Measurements from ENCODE around the gene USP47. TPM values are rescaled to one million over a fixed set of nuclear protein-coding genes. Genes with fewer than 3 reads are reported as not detected.

Gene USP47
- total and polyA plus RNA-seq, 2 donors (not counting 1 experiment from before 2014, with no cell fraction given): 12.8 to 52.9 TPM

DNA sequence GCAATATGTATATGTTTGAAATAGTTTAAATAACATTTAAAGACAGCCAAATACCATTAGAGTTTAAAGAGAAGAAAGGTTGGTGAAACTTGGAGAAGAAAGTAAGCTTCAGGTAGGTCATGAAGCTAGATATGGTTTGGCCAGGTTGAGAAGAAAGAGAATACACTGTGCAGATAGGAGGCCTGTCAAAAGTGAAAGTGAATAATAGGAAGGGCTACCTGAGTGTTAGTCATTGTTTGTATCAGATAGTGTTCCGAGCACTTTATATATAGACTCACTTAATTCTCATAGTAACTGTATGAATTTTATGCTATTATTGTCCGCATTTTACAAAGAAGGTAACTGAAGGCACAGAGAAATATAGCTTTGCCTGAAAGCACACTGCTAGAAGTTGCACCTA, 56.9 kb downstream of the USP47 start:
- H3K79me2 ChIP-seq (ENCODE audit: control insufficient read depth, insufficient read depth, low read length): no peaks in the 10 kb centered on the region
- TF ChIP-seq CTCF (IDR thresholded peaks at IDR 0.05) (no peak), EZH2 (IDR thresholded peaks at IDR 0.05; ENCODE audit: borderline replicate concordance, insufficient read depth, low read depth, low read length, poor library complexity, severe bottlenecking) (no peak)
- no CpG with 5 or more reads among the region's 2 CpGs for WGBS (ENCODE audit: insufficient coverage)
- H3K4me2 ChIP-seq (replicated peaks; ENCODE audit: low read depth, low read length, poor library complexity, severe bottlenecking): no peak overlapping the region
- H3K9me3 ChIP-seq (ENCODE audit: control extremely low read depth in 1 of 3, control insufficient read depth in 2 of 3, insufficient read depth in 1 of 3, low read length in 2 of 3): no peaks in the 10 kb centered on the region
- no peak overlapping the region for H3K9ac ChIP-seq (ENCODE audit: low read length)
- ATAC-seq (ENCODE audit: low read depth): no peak
- no peak overlapping the region for H3K27ac Mint-ChIP-seq
- H2AFZ ChIP-seq (ENCODE audit: insufficient read depth, low read depth, low read length, poor library complexity, severe bottlenecking): no peak overlapping the region
- H3K4me1 ChIP-seq (ENCODE audit: control insufficient read depth in 2 of 2, insufficient read depth in 2 of 2, low read length in 2 of 2): no peaks in the 10 kb centered on the region
- intact Hi-C loops (cut with micrococcal nuclease): loop anchor here (5.0 kb wide), 2 partner anchors 44 to 101 kb away; no protein-coding TSS in a partner anchor
- H3K36me3 ChIP-seq (replicated peaks in 1 of 2; ENCODE audit: control extremely low read depth in 1 of 2, control insufficient read depth in 1 of 2, extremely low read depth in 1 of 2, insufficient read depth in 2 of 2, low read length in 1 of 2): peaks cover 10 to 27% of the 10 kb centered on the region in 2 experiments
- peaks cover 5% of the 10 kb centered on the region for H4K20me1 ChIP-seq (ENCODE audit: control insufficient read depth, insufficient read depth, low read length, poor library complexity, severe bottlenecking)
- H3K27me3 Mint-ChIP-seq: no peaks in the 10 kb centered on the region
- no peak overlapping the region for H3K4me3 ChIP-seq (ENCODE audit: control extremely low read depth in 1 of 5, extremely low read depth in 1 of 5, insufficient read depth in 1 of 5, low read depth in 2 of 5, low read length in 4 of 5)
- ChIA-PET CTCF (interaction anchor here (2.7 kb wide), 1 partner anchor 100 kb away, joined by 11 read pairs; no protein-coding TSS in a partner anchor), POLR2A (no interaction called here)
- no peaks in the 10 kb centered on the region for H3K9me3 Mint-ChIP-seq (ENCODE audit: insufficient read depth)
- no peaks in the 10 kb centered on the region for H3K27me3 ChIP-seq (replicated peaks in 1 of 4; ENCODE audit: control extremely low read depth in 1 of 4, control insufficient read depth in 3 of 4, insufficient read depth in 4 of 4, low read length in 3 of 4)
- no peaks in the 10 kb centered on the region for H3K4me1 Mint-ChIP-seq
- no peak overlapping the region for H3K4me3 Mint-ChIP-seq
- no peak for DNase-seq
- no peak overlapping the region for H3K27ac ChIP-seq (ENCODE audit: low read length in 2 of 2)

GRCh38 chr11:11899401-11899800, 57.6 kb downstream of the USP47 start:
- no peak for DNase-seq
- POLR2A ChIA-PET: no interaction called here
- WGBS (ENCODE audit: insufficient coverage): 86% methylated on average over 1 of the region's 1 CpG

More at GRCh38 chr11:11899401-11899800, 57.6 kb downstream of the USP47 start:
- Histone ChIP-seq H3K79me2 (ENCODE audit: control insufficient read depth, insufficient read depth, low read length) (no peaks in the 10 kb centered on the region), H3K36me3 (replicated peaks in 1 of 2; ENCODE audit: control extremely low read depth in 1 of 2, control insufficient read depth in 1 of 2, extremely low read depth in 1 of 2, insufficient read depth in 2 of 2, low read length in 1 of 2) (peaks cover 9 to 35% of the 10 kb centered on the region in 2 experiments), H2AFZ (ENCODE audit: insufficient read depth, low read depth, low read length, poor library complexity, severe bottlenecking) (no peak overlapping the region), H3K4me3 (ENCODE audit: control extremely low read depth in 1 of 5, extremely low read depth in 1 of 5, insufficient read depth in 1 of 5, low read depth in 2 of 5, low read length in 4 of 5) (no peak overlapping the region), H3K27me3 (replicated peaks in 1 of 4; ENCODE audit: control extremely low read depth in 1 of 4, control insufficient read depth in 3 of 4, insufficient read depth in 4 of 4, low read length in 3 of 4) (no peaks in the 10 kb centered on the region), H3K9ac (ENCODE audit: low read length) (no peak overlapping the region), H4K20me1 (ENCODE audit: control insufficient read depth, insufficient read depth, low read length, poor library complexity, severe bottlenecking) (peaks cover 2% of the 10 kb centered on the region), H3K4me2 (replicated peaks; ENCODE audit: low read depth, low read length, poor library complexity, severe bottlenecking) (no peak overlapping the region), H3K27ac (ENCODE audit: low read length in 2 of 2) (no peak overlapping the region), H3K4me1 (ENCODE audit: control insufficient read depth in 2 of 2, insufficient read depth in 2 of 2, low read length in 2 of 2) (no peaks in the 10 kb centered on the region), H3K9me3 (ENCODE audit: control extremely low read depth in 1 of 3, control insufficient read depth in 2 of 3, insufficient read depth in 1 of 3, low read length in 2 of 3) (no peaks in the 10 kb centered on the region)
- TF ChIP-seq CTCF (IDR thresholded peaks at IDR 0.05): no peak
- TF ChIP-seq EZH2 (IDR thresholded peaks at IDR 0.05; ENCODE audit: borderline replicate concordance, insufficient read depth, low read depth, low read length, poor library complexity, severe bottlenecking): no peak
- Mint-ChIP-seq H3K4me1 (no peaks in the 10 kb centered on the region), H3K4me3 (no peak overlapping the region), H3K27me3 (no peaks in the 10 kb centered on the region), H3K9me3 (ENCODE audit: insufficient read depth) (no peaks in the 10 kb centered on the region), H3K27ac (no peak overlapping the region)
- no peak for ATAC-seq (ENCODE audit: low read depth)
- CTCF ChIA-PET: interaction anchor here (2.7 kb wide), 1 partner anchor 101 kb away, joined by 11 read pairs; no protein-coding TSS in a partner anchor
- intact Hi-C loops (cut with micrococcal nuclease): loop anchor here (5.0 kb wide), 2 partner anchors 43 to 102 kb away; no protein-coding TSS in a partner anchor
